ENCODE measurements around the gene MBD3. TPM values are rescaled to one million over a fixed set of nuclear protein-coding genes. Genes with fewer than 3 reads are reported as not detected.

Gene MBD3
- total RNA-seq, 5 donors from 2014 or later (not counting 1 experiment from before 2014, with no cell fraction given), result 51.8 to 80.3 (median 75.5) TPM

GRCh38 chr19:1555487-1556389 lies 36.9 kb downstream of the MBD3 start:
- CTCF ChIA-PET, result no interaction called here
- Mint-ChIP-seq H3K4me1 (peaks cover 0 to 3% (median 0%) of the 10 kb centered on the region in 3 donors), H3K36me3 (no peaks in the 10 kb centered on the region), H3K4me3 (no peak overlapping the region), H3K27ac (no peak overlapping the region), H3K27me3 (peaks cover 9 to 12% of the 10 kb centered on the region in 2 donors), H3K9me3 (no peaks in the 10 kb centered on the region)
- Histone ChIP-seq H3K9me3 (no peaks in the 10 kb centered on the region), H3K27me3 (replicated peaks in 1 of 2; ENCODE audit: control insufficient read depth in 2 of 2, extremely low read depth in 1 of 2, insufficient read depth in 2 of 2, low read length in 1 of 2) (peaks cover 0 to 23% of the 10 kb centered on the region in 2 experiments), H3K36me3 (ENCODE audit: control insufficient read depth in 2 of 2, extremely low read depth in 1 of 2, insufficient read depth in 1 of 2, low read length in 1 of 2) (no peaks in the 10 kb centered on the region), H3K27ac (ENCODE audit: low read length) (no peak overlapping the region), H3K4me1 (ENCODE audit: control insufficient read depth in 1 of 2, extremely low read depth in 1 of 2, insufficient read depth in 2 of 2, low read length in 2 of 2) (peaks cover 0 to 3% of the 10 kb centered on the region in 2 experiments), H3K4me3 (ENCODE audit: control insufficient read depth in 1 of 2, extremely low read depth in 1 of 2, low read length in 1 of 2) (no peak overlapping the region)
- POLR2A ChIA-PET, result no interaction called here
- WGBS (ENCODE audit: insufficient coverage), result 98% methylated on average over 82 of the region's 121 CpGs
- no peak for DNase-seq
- no peak for ATAC-seq (replicated peaks in 1 of 4)

GRCh38 chr19:1554968-1555367 lies 37.7 kb downstream of the MBD3 start:
- Mint-ChIP-seq H3K9me3 (no peaks in the 10 kb centered on the region), H3K27me3 (peaks cover 9 to 12% of the 10 kb centered on the region in 2 donors), H3K4me1 (no peaks in the 10 kb centered on the region), H3K36me3 (no peaks in the 10 kb centered on the region), H3K4me3 (no peak overlapping the region), H3K27ac (no peak overlapping the region)
- no peak overlapping the region for H3K4me3 ChIP-seq (ENCODE audit: control insufficient read depth in 1 of 2, extremely low read depth in 1 of 2, low read length in 1 of 2)
- ATAC-seq (replicated peaks in 1 of 4), result no peak
- H3K27ac ChIP-seq (ENCODE audit: low read length), result no peak overlapping the region
- H3K27me3 ChIP-seq (replicated peaks in 1 of 2; ENCODE audit: control insufficient read depth in 2 of 2, extremely low read depth in 1 of 2, insufficient read depth in 2 of 2, low read length in 1 of 2), result peaks cover 0 to 28% of the 10 kb centered on the region in 2 experiments
- H3K9me3 ChIP-seq, result no peaks in the 10 kb centered on the region
- POLR2A ChIA-PET, result no interaction called here
- no peaks in the 10 kb centered on the region for H3K36me3 ChIP-seq (ENCODE audit: control insufficient read depth in 2 of 2, extremely low read depth in 1 of 2, insufficient read depth in 1 of 2, low read length in 1 of 2)
- no peak for DNase-seq
- CTCF ChIA-PET, result no interaction called here
- 96% methylated on average over 11 of the region's 24 CpGs for WGBS (ENCODE audit: insufficient coverage)
- no peaks in the 10 kb centered on the region for H3K4me1 ChIP-seq (ENCODE audit: control insufficient read depth in 1 of 2, extremely low read depth in 1 of 2, insufficient read depth in 2 of 2, low read length in 2 of 2)

- POLR2A ChIA-PET, result no interaction called here
- CTCF ChIA-PET, result interaction anchor here in 1 of 2 donors (0.6 kb wide), 1 partner anchor 49 kb away, joined by 5 read pairs; no protein-coding TSS in a partner anchor
- DNase-seq (no peak), ATAC-seq (replicated peaks in 1 of 4) (no peak)
- no peaks in the 10 kb centered on the region for H3K4me1 ChIP-seq (ENCODE audit: control insufficient read depth in 1 of 2, extremely low read depth in 1 of 2, insufficient read depth in 2 of 2, low read length in 2 of 2)
- H3K4me3 ChIP-seq (ENCODE audit: control insufficient read depth in 1 of 2, extremely low read depth in 1 of 2, low read length in 1 of 2), result no peak overlapping the region
- 85% methylated on average over 4 of the region's 10 CpGs for WGBS (ENCODE audit: insufficient coverage)
- peaks cover 0 to 28% of the 10 kb centered on the region in 2 experiments for H3K27me3 ChIP-seq (replicated peaks in 1 of 2; ENCODE audit: control insufficient read depth in 2 of 2, extremely low read depth in 1 of 2, insufficient read depth in 2 of 2, low read length in 1 of 2)
- Mint-ChIP-seq H3K36me3 (no peaks in the 10 kb centered on the region), H3K9me3 (no peaks in the 10 kb centered on the region), H3K4me3 (no peak overlapping the region), H3K27me3 (peaks cover 13 to 14% of the 10 kb centered on the region in 2 donors), H3K4me1 (no peaks in the 10 kb centered on the region), H3K27ac (no peak overlapping the region)
- H3K36me3 ChIP-seq (ENCODE audit: control insufficient read depth in 2 of 2, extremely low read depth in 1 of 2, insufficient read depth in 1 of 2, low read length in 1 of 2), result no peaks in the 10 kb centered on the region
- H3K27ac ChIP-seq (ENCODE audit: low read length), result no peak overlapping the region
- no peaks in the 10 kb centered on the region for H3K9me3 ChIP-seq
Observed at GRCh38 chr19:1553415-1553814, 39.2 kb downstream of the MBD3 start.

GRCh38 chr19:1551068-1552040 lies 41.3 kb downstream of the MBD3 start:
- Histone ChIP-seq H3K27me3 (replicated peaks in 1 of 2; ENCODE audit: control insufficient read depth in 2 of 2, extremely low read depth in 1 of 2, insufficient read depth in 2 of 2, low read length in 1 of 2) (peaks cover 0 to 38% of the 10 kb centered on the region in 2 experiments), H3K4me1 (ENCODE audit: control insufficient read depth in 1 of 2, extremely low read depth in 1 of 2, insufficient read depth in 2 of 2, low read length in 2 of 2) (peaks cover 0 to 2% of the 10 kb centered on the region in 2 experiments), H3K4me3 (ENCODE audit: control insufficient read depth in 1 of 2, extremely low read depth in 1 of 2, low read length in 1 of 2) (no peak overlapping the region), H3K27ac (ENCODE audit: low read length) (no peak overlapping the region), H3K36me3 (ENCODE audit: control insufficient read depth in 2 of 2, extremely low read depth in 1 of 2, insufficient read depth in 1 of 2, low read length in 1 of 2) (no peaks in the 10 kb centered on the region), H3K9me3 (no peaks in the 10 kb centered on the region)
- no peaks in the 10 kb centered on the region for H3K4me1 Mint-ChIP-seq
- H3K27ac Mint-ChIP-seq, result no peak overlapping the region
- H3K4me3 Mint-ChIP-seq, result no peak overlapping the region
- H3K27me3 Mint-ChIP-seq, result peaks cover 16 to 21% of the 10 kb centered on the region in 2 donors
- CTCF ChIA-PET, result interaction anchor here in 1 of 2 donors (0.7 kb wide), 1 partner anchor 15 kb away, joined by 4 read pairs; no protein-coding TSS in a partner anchor
- DNase-seq, result no peak
- ATAC-seq (replicated peaks in 1 of 4), result no peak
- no peaks in the 10 kb centered on the region for H3K9me3 Mint-ChIP-seq
- H3K36me3 Mint-ChIP-seq, result no peaks in the 10 kb centered on the region
- WGBS (ENCODE audit: insufficient coverage), result 80% methylated on average over 10 of the region's 17 CpGs
- POLR2A ChIA-PET, result no interaction called here

- 76% methylated on average over 4 of the region's 4 CpGs for WGBS (ENCODE audit: insufficient coverage)
- ATAC-seq (replicated peaks in 1 of 4) (no peak), DNase-seq (no peak)
- Histone ChIP-seq H3K27ac (ENCODE audit: low read length) (no peak overlapping the region), H3K36me3 (ENCODE audit: control insufficient read depth in 2 of 2, extremely low read depth in 1 of 2, insufficient read depth in 1 of 2, low read length in 1 of 2) (no peaks in the 10 kb centered on the region), H3K4me1 (ENCODE audit: control insufficient read depth in 1 of 2, extremely low read depth in 1 of 2, insufficient read depth in 2 of 2, low read length in 2 of 2) (peaks cover 0 to 7% of the 10 kb centered on the region in 2 experiments), H3K27me3 (replicated peaks in 1 of 2; ENCODE audit: control insufficient read depth in 2 of 2, extremely low read depth in 1 of 2, insufficient read depth in 2 of 2, low read length in 1 of 2) (peaks cover 0 to 52% of the 10 kb centered on the region in 2 experiments), H3K9me3 (no peaks in the 10 kb centered on the region), H3K4me3 (ENCODE audit: control insufficient read depth in 1 of 2, extremely low read depth in 1 of 2, low read length in 1 of 2) (no peak overlapping the region)
- H3K27me3 Mint-ChIP-seq, result peaks cover 16 to 31% of the 10 kb centered on the region in 2 donors
- no peaks in the 10 kb centered on the region for H3K36me3 Mint-ChIP-seq
- no peak overlapping the region for H3K4me3 Mint-ChIP-seq
- no peaks in the 10 kb centered on the region for H3K9me3 Mint-ChIP-seq
- no peak overlapping the region for H3K27ac Mint-ChIP-seq
- peaks cover 3 to 5% (median 4%) of the 10 kb centered on the region in 3 donors for H3K4me1 Mint-ChIP-seq
- CTCF ChIA-PET, result no interaction called here
- POLR2A ChIA-PET, result no interaction called here
Observed at GRCh38 chr19:1549332-1549945, 43.2 kb downstream of the MBD3 start.

Measured in T-cell (primary cell).